Ovary (tissue), 1 donor: ENCODE results near the gene SOD1.

Experiments used
- EP300 ChIP-seq: sonication (generic); formaldehyde crosslinking; IDR thresholded peaks from one replicate; pipeline ENCODE4 v1.6.1; 2017; ENCODE audit warnings: antibody characterized with exemption
- POLR2A ChIP-seq: fragments of 450-650 bp; IDR thresholded peaks from one replicate; pipeline ENCODE4 v1.6.1; 2017; ENCODE audit warnings: antibody characterized with exemption, mild to moderate bottlenecking, moderate library complexity

DNA sequence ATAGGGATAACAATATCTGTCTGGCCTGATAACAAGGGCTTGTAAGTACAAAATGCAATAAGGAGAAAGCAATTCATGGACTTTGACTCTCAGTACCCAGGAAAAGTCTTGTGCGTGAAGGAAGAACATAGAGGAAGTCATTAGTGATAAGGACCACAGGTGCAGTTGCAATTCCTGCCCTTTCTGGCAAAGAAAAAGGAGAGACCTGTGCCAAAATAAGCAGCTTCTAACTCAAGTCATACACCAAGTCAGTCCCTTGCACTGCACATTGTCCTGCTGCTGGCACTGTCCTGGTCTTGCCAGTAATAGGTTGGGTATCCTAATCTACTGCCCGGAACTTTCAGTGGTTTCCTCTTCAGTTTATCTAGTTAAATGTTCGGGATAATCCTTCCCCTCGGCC lies 14.8 kb upstream of the SOD1 start:
- TF ChIP-seq EP300 = no peak
- no peak for TF ChIP-seq POLR2A
